Left cardiac atrium (tissue), 4 donors: Measurements from ENCODE around the gene MPIG6B. TPM values are rescaled to one million over a fixed set of nuclear protein-coding genes. Genes with fewer than 3 reads are reported as not detected.
"Not testable (repeated sequence)": the region's sequence is repeated elsewhere in the genome, so short reads cannot be mapped to it uniquely, and the experiment has no call there.

Experiments
- ATAC-seq, 2 donors: fragments of 200-7000 bp; cut with Tn5 transposase; one replicate each; pipeline ENCODE4 v1.9.1; 2020; ENCODE audit warnings: mild to moderate bottlenecking in 2 of 2, moderate library complexity in 2 of 2
- DNase-seq: peaks from one replicate; pipeline ENCODE4 v3.0.0-alpha.2; 2020
- intact Hi-C, 2 donors: fragments of 100-400 bp; cut with DNase I; formaldehyde crosslinking; loops; one replicate each; pipeline versions ENCODE4 v1.14.1 to v1.15.1; 2022 to 2023
- total RNA-seq, 2 donors: library from RNA; stranded (reverse); fragmentation: NEBNext Ultra II Directional; extraction: Animal tissue kit (Norgen Biotek cat#: 25700); gene quantifications; one replicate each; pipeline ENCODE4 v1.2.1, GENCODE V29; 2021
- donor health status: DM: no; HTN: yes; CAD: no.
- donor health status: DM: no; HTN: yes; CAD: no; lungs with severe emphysema.
- donor health status: DM: yes; HTN: yes; CAD: no.
- donor health status: Dilated cardiomyopathy.

The MPIG6B gene
- total RNA-seq, 2 donors from 2014 or later: 0.39 to 0.41 TPM

DNA sequence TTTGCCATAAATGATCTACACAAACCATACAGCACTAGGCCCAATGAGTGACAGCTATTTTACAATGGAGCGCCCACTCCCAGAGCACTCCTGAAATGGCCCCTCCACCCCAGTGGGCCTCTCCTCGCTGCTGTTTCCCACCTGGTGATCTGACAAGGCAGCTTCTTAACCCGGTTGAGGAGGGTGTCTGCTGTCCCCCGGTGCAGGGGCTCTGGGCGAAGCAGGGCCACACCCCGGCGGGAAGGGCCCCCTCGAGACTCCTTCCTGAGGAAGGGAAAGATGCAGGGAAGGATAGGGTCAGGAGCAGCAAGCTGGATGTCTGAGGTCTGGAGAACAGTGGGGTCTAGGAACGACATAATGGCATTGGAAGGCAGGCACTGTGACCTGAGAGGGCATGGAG, 30.3 kb upstream of the MPIG6B start:
- intact Hi-C loops: no loop called here
- DNase-seq (no peak), ATAC-seq (no peak)

DNA sequence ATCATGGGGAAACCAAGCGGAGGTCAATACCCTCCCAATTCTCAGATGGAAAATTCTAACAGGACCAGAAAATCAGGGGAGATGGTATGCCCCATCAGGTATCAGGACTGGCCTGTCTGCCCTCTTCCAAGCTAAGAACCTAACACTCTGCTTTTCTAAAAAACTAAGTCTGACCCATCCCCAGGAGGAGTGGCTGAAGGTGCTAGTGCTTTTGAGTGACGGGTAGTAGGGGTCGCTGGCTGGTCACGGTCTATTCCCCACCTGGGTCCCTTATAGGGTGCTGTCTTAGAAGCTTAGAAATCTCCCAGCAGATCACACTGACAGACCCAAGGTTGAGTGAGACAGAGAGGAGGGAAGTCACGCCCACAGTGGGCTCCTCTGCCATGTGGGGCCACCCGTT, 29.6 kb upstream of the MPIG6B start:
- no peak for DNase-seq
- no peak for ATAC-seq
- intact Hi-C loops: no loop called here

DNA sequence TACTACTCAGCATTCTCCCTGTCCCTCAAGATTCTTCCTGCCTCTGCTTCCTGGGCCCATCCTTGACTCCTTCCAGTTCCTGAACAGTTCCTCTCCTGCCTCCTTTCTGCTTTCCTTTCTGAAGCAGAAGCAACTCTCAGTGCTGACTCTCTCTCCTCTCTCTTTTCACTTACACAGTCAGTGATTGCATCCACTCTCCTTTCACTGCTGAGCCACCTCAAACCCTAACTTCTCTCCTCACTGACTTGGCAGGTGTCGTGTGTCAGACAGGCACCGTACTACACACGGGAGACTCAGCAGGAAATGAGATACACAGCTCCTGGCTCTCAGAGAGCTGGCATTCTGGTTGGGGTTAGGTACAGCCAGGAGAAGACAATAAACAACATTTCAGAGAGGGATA, 25.6 kb upstream of the MPIG6B start:
- ATAC-seq (no peak), DNase-seq (no peak)
- intact Hi-C loops: no loop called here

DNA sequence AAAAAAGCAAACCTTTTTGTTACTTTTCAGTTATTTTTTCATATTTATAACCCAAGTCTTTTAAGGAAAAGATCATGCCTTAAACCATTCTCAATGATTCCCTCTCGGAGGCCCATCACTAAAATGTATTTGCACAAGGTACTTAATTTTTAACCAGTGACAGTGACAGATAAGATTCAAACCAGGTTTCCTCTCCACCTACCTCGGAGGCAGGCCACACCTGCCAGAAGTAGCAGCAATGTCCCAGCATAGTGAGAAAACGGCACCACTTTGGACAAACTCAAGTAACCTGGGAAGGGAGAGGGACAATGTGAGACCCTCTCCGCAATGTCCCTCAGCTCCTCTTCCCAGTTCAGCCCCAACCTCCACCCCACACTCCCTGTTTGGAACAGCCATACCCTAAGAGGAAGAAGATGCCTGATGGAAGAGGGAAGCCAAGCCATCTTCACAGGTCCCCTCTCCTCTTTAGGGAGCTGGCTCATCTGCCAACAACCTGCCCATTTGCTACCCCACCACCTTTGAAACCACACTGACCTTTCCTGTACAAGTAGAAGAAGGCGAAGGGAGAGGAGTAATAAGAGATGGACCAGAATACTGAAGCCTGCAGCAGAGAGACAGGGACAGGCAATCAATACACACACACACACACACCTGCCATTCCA, 22.3 kb upstream of the MPIG6B start:
- DNase-seq (no peak), ATAC-seq (no peak)
- intact Hi-C loops: no loop called here

DNA sequence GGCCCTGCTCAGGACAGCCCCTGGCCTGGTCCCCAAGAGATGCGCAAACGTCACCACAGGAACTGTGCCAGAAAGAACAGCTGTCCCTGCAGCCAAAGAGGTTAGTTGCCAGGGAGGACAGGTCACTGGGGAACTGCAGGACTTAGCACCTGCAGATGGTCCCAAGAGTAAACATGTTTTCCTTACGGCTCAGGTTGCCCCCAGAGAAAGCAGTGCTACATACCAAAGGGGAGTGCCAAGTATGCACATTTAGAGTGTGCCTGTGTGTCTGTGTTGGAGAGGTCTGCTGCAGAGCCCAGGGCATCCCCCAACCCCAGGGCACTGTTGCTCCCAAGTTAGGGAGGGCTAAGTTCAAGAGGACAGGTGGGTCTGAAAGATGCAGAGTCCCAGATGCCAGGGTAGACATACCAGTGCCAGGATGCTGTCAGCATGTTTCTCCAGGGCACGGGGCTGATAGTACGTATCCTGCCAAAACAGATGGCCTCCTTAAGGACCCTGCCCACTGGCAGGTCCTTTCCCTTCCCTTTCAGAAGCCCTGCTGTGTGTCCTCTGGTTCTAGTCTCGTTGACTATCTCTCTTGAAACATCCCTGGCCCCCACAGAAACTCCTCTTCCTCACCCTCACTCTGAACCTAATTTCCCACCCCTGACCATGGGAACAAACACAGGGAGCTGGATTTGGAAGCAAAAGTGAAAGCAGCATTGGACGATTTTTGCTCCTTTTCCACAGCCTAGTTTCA, 21.3 kb upstream of the MPIG6B start:
- intact Hi-C loops: no loop called here
- ATAC-seq: no peak
- peak; percentile 47 for DNase-seq

DNA sequence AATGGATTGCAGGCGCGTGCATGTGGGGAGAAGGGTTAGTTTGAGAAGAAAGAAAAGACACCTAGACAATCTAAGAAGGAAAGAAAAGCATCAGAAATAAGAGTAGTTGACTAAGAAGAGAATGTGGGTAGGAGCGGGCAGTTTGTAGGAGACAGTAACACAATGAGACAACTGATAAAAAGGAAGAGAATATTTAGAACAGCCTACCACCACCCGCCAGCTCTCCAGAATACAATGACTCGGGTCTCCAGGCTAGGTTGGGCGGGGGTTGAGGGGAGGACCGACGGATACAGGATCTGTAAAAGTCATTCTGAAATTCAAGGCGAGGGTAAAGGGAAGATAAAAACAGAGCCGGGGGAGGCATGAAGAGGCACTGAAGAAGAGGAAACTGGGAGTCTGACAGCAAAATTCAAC, 20.8 kb upstream of the MPIG6B start:
- intact Hi-C loops: no loop called here
- ATAC-seq: peak; percentile 20 to 37
- no peak for DNase-seq

DNA sequence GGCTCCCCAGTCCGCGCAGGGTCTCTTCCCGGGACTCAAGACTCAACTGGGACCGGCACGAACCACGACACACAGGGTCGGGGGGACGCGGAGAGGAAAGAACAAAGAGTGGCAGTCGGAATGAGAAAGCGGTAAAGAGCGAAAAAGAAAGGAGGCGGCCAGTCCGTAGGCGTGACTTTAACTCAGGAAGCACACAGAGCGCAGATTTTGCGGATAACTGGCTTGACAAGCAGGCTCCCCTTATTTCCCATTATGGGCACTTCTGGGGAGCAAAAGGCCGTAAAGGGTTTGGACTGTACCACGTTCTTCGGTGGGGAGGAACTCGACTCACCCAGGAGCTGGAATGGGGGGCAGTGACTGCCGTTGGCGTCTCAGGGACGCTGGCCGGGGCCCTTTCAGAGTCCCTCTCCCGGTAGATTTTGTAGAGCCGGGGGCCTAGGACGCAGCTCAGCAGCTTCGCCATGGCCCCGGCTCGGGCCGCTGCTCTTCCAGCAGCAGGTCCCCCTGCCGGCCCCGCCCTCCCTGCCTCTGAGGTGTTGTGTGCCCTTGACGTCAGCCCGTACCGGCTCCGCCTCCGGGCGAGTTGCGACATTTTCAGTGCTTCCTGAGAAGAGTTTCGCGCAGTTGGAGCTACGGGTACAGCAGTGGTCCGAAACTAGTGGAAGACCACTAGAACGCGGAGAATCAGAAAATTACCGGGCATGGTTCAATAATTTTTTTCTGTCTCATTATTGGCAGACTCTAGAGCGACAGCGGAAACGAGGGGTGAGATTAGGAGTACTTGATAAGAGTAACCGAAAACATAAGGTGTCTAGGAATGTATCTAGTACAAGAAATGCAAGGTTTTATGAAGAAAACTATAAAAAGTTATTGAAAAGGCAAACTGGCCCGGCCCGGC, 20.1 kb upstream of the MPIG6B start, which contains the start of gene ABHD16A:
Gene ABHD16A, minus strand, starts transcription at position 506 of the 898 bp plus-strand sequence. Its CDS starts 43 bp downstream, at position 463.
- intact Hi-C loops: no loop called here
- ATAC-seq: peak; percentile 99
- DNase-seq: peak; percentile 99

DNA sequence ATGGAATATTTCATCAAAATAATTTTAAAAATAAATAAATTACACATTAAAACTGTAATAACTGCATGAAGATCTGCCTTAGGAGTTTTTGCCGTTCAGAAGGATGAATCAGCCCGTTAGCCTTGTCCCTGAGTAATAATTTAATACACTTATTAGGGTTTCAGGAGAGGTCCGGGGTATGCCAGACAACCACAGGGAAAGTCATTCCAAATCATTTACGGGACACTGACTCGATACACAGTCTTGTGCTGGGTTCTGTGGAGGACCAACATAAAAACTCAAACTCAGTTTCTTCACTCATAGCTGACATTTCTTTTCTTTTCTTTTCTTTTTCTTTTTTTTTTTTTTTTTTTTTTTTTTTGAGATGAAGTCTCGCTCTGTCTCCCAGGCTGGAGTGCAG, 17.2 kb upstream of the MPIG6B start:
- intact Hi-C loops: no loop called here
- DNase-seq (no peak), ATAC-seq (no peak)

DNA sequence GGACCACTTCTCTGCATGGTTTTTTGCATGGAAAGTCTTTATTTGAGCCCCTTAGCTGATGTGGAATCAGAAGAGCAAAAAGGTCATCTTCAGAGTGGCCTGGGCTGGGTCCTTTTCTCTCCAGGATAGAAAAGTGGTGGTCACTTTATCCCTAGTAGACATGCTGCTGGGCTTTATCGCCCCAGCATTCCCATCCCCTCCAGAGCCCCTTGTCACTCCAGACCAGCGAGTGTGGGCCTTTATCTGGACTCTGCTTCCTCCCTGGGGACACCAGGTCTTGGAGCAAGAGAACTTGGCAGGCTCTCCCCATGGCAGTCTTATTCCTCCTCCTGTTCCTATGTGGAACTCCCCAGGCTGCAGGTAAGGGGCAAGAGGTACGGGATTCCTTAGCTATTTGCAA, 16.6 kb upstream of the MPIG6B start, which contains the start of gene LY6G6F:
Gene LY6G6F, plus strand, starts transcription at position 268 of the 400 bp plus-strand sequence. Its CDS starts 41 bp downstream, at position 309.
- intact Hi-C loops: no loop called here
- no peak for DNase-seq
- ATAC-seq: no peak

DNA sequence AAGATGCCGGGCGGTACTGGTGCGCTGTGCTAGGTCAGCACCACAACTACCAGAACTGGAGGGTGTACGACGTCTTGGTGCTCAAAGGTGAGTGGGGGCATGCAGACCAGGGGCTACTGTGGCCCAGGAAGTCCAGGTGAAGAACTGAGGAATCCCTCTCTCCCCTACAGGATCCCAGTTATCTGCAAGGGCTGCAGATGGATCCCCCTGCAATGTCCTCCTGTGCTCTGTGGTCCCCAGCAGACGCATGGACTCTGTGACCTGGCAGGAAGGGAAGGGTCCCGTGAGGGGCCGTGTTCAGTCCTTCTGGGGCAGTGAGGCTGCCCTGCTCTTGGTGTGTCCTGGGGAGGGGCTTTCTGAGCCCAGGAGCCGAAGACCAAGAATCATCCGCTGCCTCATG, 15.5 kb upstream of the MPIG6B start:
- ATAC-seq (no peak), DNase-seq (no peak)
- intact Hi-C loops: no loop called here

DNA sequence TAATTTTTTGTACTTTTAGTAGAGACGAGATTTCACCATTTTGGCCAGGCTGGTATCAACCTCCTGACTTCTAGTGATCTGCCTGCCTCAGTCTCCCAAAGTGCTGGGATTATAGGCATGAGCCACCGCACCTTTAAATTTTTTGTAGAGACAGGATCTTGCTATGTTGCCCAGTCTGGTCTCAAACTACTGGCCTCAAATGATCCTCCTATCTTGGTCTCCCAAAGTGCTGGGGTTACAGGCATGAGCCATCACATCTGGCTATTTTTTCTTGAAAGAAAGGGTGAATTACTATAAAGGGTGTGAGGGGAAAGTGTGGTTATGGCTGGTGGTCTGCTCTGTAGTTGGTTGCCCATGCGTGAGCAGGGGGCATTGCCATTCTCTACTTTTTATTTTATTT, 14.9 kb upstream of the MPIG6B start:
- no peak for ATAC-seq
- DNase-seq: no peak

DNA sequence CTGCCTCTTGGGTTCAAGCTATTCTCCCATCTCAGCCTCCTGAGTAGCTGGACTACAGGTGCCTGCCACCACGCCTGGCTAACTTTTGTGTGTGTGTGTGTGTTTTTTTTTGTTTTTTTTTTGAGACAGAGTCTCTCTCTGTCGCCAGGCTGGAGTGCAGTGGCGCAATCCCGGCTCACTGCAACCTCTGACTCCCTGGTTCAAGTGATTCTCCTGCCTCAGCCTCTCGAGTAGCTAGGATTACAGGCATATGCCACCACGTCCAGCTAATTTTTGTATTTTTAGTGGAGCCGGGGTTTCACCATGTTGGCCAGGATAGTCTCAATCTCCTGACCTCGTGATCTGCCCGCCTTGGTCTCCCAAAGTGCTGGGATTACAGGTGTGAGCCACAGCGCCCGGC, 14.0 kb upstream of the MPIG6B start:
- DNase-seq, intact Hi-C loops, ATAC-seq: not testable (repeated sequence)

More for the DNA sequence above, 14.9 kb upstream of the MPIG6B start:
- intact Hi-C loops: no loop called here

DNA sequence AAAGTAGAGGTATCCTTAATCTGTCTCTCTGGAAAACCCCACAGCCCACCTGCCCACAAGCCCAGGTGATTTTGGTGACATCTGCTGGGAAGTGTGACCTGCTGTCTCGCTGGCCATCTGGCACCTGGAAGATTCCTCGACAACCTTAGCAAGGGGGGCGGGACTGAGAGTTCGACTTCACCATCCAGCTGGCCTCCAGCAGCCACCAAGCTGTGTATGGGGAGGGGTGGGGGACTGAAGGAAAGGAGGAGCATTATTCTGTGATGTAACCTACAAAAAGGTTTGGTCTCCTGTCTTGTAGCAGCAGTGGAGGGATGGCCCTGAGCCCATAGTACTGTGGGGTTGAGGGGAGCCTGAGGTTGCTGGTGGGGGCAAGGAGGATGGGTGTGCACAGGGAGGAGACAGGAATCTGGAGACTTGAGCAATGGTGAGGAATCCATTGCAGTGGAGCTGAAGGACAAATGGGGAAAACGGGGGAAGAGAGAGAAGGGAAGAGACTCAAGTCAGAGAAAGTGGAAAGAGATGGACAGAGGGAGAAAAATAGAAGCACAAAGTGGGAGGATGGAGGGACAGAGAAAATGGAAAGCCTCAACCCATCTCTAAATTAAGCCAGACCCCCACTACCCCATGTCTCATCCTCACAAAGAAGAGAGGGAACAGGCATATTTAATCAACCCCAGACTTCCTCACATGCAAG, 12.5 kb upstream of the MPIG6B start:
- ATAC-seq: no peak
- intact Hi-C loops: no loop called here
- DNase-seq: no peak

DNA sequence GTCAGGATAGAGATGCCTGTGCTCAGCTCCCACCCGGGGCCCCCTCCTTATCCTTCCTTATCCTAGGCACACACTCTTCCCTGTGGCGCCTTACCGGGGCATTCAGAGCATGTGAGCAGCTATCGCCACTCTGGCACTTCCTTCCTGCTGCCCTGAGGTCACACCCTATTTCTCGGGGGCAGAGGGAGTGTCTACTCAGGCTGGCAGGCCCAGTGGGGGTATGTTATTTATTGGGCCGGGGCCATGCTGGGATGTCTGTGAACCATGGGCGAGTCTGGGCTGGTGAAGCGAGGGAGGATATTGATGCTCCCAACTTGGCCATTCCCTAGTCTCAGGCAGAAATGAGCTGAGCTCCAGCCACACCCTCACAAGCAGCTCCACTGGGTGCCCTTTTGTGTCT, 11.9 kb upstream of the MPIG6B start:
- DNase-seq (no peak), ATAC-seq (peak in 1 of 2 donors; percentile 29)
- intact Hi-C loops: no loop called here

DNA sequence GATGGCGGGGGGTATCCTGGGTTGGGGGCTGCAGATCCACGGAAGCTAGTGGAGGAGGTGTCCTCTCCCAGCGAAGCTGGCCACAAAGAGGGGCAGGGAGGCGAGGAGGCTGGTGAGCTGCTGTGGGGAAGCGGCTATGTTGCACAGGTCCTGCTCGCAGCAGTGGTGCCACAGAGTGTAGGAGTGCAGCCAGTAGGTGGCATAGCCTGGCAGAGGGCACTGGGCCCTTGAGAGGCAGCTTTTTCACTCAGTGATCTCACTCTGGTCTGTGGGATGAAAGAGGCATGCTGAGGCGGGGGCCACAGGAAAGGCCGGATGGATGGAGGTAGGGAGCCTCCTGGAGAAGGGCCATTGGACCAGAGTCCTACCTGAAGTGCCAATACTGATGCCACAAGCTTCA, 10.9 kb upstream of the MPIG6B start:
- intact Hi-C loops: no loop called here
- DNase-seq (no peak), ATAC-seq (peak in 1 of 2 donors; percentile 44)

DNA sequence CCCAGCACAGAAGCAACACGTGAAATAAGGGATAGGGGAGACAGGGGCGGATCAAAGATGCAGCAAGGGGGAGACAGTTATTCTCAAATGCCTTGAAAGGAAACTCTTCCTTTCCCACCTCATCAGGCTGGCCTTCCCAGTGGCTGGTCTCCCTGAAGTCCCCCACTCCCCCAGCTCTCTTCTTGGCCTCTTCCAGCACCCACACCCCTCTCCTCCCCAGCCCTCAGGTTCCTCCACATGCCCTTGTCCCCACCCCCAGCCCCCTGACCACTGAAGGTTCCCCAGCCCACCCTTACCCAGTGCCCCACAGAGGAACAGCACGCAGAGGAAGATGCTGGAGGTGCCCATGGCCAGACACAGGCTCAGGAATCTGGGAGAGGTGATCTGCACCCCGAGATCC, 9.7 kb upstream of the MPIG6B start:
- intact Hi-C loops: no loop called here
- ATAC-seq (no peak), DNase-seq (no peak)

DNA sequence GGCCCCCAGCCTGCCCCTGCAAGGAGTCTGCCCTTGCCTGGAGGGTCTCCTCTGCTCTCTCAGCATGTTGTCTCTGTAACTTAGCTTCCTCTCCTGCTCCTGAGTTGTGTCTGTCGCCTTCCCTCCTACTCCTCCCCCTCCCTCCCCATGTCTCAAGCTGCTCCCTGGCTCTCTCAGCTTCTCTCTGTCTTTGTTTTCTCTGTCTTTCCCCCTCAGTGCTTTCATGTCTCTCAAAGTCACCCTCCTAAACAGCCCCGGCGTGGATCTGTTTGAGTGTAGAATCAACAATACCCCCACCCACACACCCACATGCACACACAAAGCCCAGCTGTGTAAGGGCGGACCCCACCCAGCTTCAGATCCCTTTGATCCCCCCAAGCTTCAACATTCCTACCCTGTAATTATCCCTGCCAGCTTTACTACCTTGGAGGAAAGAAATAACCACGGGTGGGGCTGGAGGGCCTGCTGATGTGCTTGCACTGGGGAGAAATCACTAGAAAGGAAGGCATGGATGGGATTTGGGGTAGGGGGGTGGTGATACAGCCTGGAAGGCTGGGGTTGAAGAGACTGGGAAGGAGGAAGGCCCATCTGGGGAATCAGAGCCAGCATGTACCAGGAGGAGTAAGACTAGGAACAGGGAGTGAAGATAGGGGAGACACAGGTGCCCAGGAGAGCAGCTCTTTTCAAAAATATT, 9.0 kb upstream of the MPIG6B start:
- ATAC-seq (no peak), DNase-seq (no peak)
- intact Hi-C loops: no loop called here
